GM19025 (cell line): ENCODE data around the gene PON1.
A peak's percentile ranks its signal among the peaks of the same experiment; 100 is the strongest.

ENCODE experiments used
- ATAC-seq: cut with Tn5 transposase; IDR thresholded peaks from one replicate; pipeline ENCODE4 v1.9.1; 2021; ENCODE audit warnings: mild to moderate bottlenecking, low read depth, moderate library complexity; ENCODE audit not compliant: unreplicated experiment

PON1 gene

DNA sequence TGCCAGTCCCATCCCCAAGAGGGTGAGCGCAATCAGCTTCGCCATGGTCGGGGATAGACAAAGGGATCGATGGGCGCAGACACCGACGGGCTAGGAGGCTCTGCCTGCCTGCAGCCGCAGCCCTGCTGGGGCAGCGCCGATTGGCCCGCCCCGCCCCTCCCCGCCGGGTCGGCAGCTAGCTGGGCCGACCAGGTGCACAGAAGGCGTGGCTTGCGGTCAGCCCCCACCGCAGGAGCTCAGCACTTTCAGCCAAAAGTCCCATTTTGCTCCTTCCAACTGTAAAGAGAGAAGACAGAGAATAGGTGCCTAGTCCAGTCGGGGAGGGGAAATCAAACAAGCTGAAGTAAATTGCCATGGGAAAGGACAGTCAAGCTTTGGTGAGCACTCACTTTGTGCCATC is at the start of gene PON1:
PON1 (minus strand) TSS at position 102 of the 400 bp plus-strand sequence; CDS start at position 45, 57 bp downstream.
- no peak for ATAC-seq

GRCh38 chr7:95373323-95373722 is 49.0 kb upstream of the PON1 start:
- ATAC-seq = no peak

DNA sequence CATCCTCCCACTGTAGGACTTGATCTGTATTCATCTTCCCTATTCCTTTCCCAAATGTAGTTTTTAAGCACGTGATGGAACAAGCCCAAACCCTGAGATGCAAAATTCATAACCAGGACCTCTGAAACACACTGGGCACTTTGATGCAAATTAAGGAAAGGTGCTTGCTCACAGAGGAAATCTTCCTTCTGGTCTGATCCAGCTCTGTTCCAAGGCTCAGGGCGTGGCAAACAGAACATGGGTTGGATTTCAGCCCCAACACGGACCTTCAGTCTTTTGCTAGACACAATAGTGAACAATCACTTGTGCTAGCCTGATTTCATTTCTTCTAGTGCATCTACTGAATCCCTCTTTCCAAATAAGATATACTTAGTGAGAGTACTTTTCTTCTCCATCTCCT is 43.9 kb upstream of the PON1 start:
- ATAC-seq = no peak

GRCh38 chr7:95367606-95368005 is 43.3 kb upstream of the PON1 start:
- no peak for ATAC-seq

DNA sequence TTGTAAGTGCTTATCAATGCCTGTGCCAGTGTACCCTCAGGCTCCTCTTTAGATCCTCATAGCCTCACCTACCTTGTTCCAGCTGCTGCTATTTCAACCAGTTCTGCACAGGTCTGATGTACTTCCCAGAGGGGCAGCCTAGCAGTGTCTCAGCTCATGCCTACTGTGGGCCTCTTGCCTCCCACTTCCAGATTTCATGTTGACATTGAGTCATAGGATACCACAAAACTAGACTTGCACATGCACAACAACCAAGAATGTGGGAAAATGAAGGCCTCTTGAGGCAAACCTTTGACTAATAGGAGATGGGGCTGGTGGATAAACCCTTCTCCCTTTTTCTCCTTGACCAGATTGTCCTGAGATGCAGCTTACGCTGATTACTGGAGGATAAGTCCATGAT is 40.8 kb upstream of the PON1 start:
- ATAC-seq = no peak

- ATAC-seq = no peak
Observed at GRCh38 chr7:95357623-95358022, 33.3 kb upstream of the PON1 start.

GRCh38 chr7:95342642-95343307 is 18.4 kb upstream of the PON1 start:
- no peak for ATAC-seq

GRCh38 chr7:95342029-95342428 is 17.7 kb upstream of the PON1 start:
- no peak for ATAC-seq

DNA sequence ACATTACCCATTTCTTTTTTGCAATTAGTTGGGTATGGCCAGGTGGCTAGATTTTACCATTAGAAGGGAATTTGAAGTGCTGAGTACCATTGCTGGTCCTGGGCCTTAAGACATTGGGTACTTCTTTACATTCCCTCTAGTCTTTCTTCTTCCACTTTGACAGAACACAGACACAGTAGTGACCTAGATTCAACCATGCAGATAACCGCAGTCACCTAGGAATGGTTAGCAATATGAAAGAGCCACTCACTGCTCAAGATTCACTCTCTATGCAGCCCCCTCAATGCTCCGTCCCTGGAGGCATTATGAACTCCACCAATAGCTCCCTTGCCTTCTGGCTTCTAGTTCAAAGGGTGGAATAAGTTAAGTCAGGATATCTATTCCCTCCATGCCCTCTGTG is 16.2 kb upstream of the PON1 start:
- no peak for ATAC-seq

GRCh38 chr7:95338832-95339231 is 14.5 kb upstream of the PON1 start:
- ATAC-seq = no peak

DNA sequence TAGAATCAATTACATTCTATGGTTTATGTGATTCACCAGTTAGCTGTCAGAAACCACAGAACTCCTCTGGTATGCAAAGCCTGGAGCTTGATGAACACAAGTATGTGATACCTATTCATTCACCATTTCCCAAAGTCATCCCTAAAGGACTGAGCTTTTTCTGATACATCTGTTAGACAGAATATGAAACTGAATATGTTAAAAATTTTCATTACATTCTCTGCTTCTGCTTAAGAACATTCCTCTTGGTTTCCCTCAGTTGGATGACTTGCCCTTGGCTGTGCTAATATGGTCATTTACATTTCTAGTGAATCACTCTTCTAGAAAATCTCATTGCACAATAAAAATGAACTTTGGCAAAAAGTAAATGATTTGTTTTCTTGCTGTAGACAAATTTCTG is 10.8 kb upstream of the PON1 start:
- ATAC-seq = no peak

DNA sequence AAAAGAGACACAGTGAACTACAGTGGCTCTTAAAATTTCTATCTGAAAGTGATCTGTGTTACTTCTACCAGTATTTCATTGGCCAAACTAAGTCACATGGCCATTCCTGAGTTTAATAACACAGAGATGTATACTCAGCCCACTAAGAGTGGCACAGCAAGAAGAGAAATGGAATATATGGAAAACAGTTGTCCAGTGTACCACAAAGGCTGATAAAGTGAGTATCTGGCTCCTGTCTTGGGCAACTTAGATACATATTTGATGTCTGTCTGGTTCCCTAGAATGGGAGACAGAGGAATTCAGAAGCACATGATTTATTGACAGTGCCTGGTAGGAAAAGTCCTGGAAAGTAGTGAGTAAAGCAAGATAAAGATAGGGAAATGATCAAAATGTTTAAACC is 10.1 kb upstream of the PON1 start:
- ATAC-seq = no peak

GRCh38 chr7:95330961-95331337 is 6.6 kb upstream of the PON1 start:
- ATAC-seq = peak; percentile 23

DNA sequence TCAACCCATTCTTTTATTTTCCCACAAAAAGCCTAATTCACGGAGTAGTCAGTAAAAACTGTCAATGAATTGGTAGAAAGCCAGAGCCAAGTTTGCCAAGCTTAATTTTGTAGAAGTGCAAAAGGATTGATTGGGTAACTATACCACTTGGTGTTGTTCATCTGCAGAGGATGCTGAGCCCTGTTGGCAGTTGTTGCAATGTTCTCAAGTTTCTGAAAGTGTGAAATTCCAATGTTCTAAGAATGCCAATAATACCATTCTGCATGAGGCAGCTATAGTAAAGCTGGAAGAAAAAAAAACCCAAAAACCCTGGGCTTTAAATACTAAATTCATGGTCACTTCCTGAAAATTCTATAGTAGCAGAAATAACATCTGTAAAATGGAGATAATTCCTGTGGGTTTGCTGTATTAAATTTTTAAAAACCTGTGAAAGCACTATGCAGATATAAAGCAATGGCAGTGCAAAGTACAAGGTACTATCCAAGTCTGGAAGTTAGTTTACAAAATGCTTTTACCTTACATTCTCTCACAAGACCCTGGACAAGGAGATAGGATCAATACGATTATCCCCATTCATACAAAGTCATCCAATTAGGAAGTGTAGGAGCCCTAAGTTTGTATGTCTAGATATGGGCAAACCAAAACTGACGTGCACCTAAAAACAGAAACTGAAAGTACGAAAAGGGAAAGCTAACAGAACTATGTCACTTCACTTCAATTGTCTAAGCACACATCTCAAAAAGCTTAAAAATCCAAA is 6.0 kb upstream of the PON1 start:
- ATAC-seq = peak; percentile 89

DNA sequence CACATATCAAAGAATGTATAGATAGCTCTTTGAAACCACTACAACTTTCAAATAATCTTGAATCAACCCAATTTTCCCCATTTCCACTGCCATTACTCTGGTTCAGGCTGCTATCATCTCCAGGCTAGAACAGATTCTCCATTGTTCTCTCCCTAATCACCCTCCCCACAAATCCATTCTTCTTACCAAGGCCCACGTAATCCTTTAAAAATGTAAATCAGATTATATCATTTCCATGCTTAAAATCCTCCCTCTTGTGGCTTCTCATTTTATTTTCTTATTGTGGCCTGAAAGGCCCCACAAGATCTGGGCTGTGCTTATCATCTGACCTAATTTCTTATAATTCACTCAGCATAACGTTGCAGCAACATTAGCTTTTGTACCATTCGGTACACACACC is 3.0 kb upstream of the PON1 start:
- ATAC-seq = no peak

GRCh38 chr7:95323410-95324129 is 762 bp downstream of the PON1 start:
- no peak for ATAC-seq

DNA sequence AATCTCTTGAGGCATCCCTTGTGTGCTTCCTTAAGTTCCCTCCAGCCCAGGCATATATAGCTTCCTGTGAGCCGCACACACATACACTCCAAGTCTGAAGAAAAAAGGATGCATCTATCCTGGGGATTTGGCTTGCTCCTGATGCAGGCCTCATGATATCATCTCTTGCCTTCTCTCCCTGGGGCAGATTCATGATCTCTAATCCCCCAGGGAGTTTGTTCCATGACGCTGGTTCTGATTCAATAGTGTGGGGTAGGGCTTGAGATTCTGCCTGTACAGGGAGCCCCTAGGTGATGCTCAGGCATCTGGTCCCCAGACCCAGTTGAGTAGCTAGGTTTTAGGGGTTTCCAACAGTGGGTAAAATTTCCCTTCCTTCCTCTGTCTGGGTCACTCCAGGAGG is 1.5 kb downstream of the PON1 start:
- no peak for ATAC-seq

- ATAC-seq = no peak
Observed at GRCh38 chr7:95322396-95322795, 1.9 kb downstream of the PON1 start.

- ATAC-seq = no peak
Observed at GRCh38 chr7:95321720-95322119, 2.6 kb downstream of the PON1 start.

DNA sequence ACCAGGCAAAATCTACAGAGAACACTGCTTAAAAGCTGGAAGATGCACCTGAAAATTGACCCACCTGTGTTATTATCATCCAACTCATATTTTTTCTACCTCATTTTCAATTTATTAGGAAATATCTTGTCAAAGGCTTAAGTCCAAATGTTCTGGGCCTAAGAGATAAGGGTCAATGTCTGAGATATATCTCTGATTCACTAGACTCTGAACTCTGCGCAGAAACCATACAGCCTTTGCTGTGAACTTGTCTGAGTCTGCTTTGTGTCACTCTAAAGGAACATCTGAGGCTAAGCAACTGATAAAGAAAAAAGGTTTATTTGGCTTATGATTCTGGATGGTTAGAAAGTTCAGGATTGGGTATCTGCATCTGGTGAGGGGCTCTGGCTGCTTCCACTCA is 3.7 kb downstream of the PON1 start:
- ATAC-seq = no peak

DNA sequence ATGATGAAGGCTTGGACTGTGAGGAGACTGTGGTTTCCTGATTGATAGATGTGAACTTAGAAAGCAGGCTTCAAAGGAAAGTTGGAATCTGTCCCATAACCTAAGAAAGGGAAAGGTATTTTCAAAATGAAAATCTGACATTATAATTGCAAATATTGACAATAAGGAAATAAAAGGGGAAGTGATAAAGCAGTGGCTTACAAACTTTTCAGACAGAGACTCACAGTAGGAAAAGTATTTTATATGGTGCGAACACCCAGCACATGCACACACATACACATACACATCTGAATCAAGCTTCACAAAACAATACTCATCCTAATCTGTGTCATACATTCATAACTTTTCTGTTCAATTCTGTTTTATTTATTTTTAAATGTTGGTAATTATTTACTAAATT is 4.8 kb downstream of the PON1 start:
- ATAC-seq = no peak
